ENCODE measurements around the gene PBRM1. TPM values are rescaled to one million over a fixed set of nuclear protein-coding genes. Genes with fewer than 3 reads are reported as not detected.

The PBRM1 gene
- total RNA-seq, 2 experiments from 2014 or later, result 75.7 to 91.1 TPM

DNA sequence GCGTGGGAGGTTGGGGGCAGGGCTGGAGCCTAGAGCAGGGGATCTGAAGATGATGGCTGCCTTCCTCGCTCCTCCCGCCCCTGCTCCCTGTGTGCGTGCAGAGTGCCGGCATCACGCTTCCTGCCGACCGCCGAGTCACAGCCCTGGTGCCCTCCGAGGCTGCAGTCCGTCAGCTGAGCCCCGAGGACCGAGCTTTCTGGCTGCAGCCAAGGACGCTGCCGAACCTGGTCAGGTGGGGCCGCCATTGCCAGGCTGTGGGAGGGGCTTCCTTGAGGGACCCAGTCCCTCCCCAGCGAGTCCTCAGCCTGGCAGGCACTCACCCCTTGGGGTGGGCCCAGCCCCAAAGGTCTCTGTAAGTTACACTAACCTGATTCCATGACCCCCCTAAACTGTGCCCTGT lies 173.0 kb downstream of the PBRM1 start:
- Histone ChIP-seq H3K4me1 (ENCODE audit: insufficient read depth, low read length, poor library complexity, severe bottlenecking) (no peaks in the 10 kb centered on the region), H3K9me2 (ENCODE audit: insufficient read depth, low read length) (no peaks in the 10 kb centered on the region), H2AFZ (ENCODE audit: low read length) (no peak overlapping the region), H3K27ac (ENCODE audit: low read depth, low read length, poor library complexity, severe bottlenecking) (no peak overlapping the region), H3K4me3 (ENCODE audit: low read depth, low read length, poor library complexity, severe bottlenecking) (no peak overlapping the region), H4K20me1 (ENCODE audit: insufficient read depth, low read length) (no peaks in the 10 kb centered on the region), H3K79me2 (ENCODE audit: insufficient read depth, low read depth, low read length) (no peaks in the 10 kb centered on the region), H3K36me3 (ENCODE audit: insufficient read depth, low read length) (no peaks in the 10 kb centered on the region), H3K9me3 (ENCODE audit: low read length) (no peaks in the 10 kb centered on the region), H3K4me2 (ENCODE audit: low read length) (no peak overlapping the region)
- no peak for DNase-seq (ENCODE audit: low spot score)
- intact Hi-C loops (cut with micrococcal nuclease; ENCODE audit: unreplicated experiment), result no loop called here
- POLR2A ChIA-PET, result no interaction called here
- no TSS peak for BruUV-seq (replicated peaks)
- no peak for TF ChIP-seq EZH2phosphoT487 (IDR thresholded peaks at IDR 0.05; ENCODE audit: borderline replicate concordance, low read depth, low read length)
- TF ChIP-seq, protein P1, sequence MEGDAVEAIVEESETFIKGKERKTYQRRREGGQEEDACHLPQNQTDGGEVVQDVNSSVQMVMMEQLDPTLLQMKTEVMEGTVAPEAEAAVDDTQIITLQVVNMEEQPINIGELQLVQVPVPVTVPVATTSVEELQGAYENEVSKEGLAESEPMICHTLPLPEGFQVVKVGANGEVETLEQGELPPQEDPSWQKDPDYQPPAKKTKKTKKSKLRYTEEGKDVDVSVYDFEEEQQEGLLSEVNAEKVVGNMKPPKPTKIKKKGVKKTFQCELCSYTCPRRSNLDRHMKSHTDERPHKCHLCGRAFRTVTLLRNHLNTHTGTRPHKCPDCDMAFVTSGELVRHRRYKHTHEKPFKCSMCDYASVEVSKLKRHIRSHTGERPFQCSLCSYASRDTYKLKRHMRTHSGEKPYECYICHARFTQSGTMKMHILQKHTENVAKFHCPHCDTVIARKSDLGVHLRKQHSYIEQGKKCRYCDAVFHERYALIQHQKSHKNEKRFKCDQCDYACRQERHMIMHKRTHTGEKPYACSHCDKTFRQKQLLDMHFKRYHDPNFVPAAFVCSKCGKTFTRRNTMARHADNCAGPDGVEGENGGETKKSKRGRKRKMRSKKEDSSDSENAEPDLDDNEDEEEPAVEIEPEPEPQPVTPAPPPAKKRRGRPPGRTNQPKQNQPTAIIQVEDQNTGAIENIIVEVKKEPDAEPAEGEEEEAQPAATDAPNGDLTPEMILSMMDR (conservative IDR thresholded peaks at IDR 0.05; ENCODE audit: low read length), result no peak
- CTCF ChIA-PET (ENCODE audit: unreplicated experiment), result no interaction called here

GRCh38 chr3:52512105-52512504 lies 173.6 kb downstream of the PBRM1 start:
- H3K4me1 ChIP-seq (ENCODE audit: insufficient read depth, low read length, poor library complexity, severe bottlenecking), result no peaks in the 10 kb centered on the region
- intact Hi-C loops (cut with micrococcal nuclease; ENCODE audit: unreplicated experiment), result no loop called here
- no peak overlapping the region for H2AFZ ChIP-seq (ENCODE audit: low read length)
- H3K4me3 ChIP-seq (ENCODE audit: low read depth, low read length, poor library complexity, severe bottlenecking), result no peak overlapping the region
- ChIA-PET POLR2A (interaction anchor here (1.1 kb wide), 1 partner anchor 24 kb away, joined by 5 read pairs; the partner anchor contains the start of gene UQCC5), CTCF (ENCODE audit: unreplicated experiment) (no interaction called here)
- no peaks in the 10 kb centered on the region for H3K79me2 ChIP-seq (ENCODE audit: insufficient read depth, low read depth, low read length)
- no peak for DNase-seq (ENCODE audit: low spot score)
- no TSS peak for BruUV-seq (replicated peaks)
- H3K27ac ChIP-seq (ENCODE audit: low read depth, low read length, poor library complexity, severe bottlenecking), result no peak overlapping the region
- H3K9me2 ChIP-seq (ENCODE audit: insufficient read depth, low read length), result no peaks in the 10 kb centered on the region
- H3K9me3 ChIP-seq (ENCODE audit: low read length), result no peaks in the 10 kb centered on the region
- H3K4me2 ChIP-seq (ENCODE audit: low read length), result no peak overlapping the region
- H4K20me1 ChIP-seq (ENCODE audit: insufficient read depth, low read length), result no peaks in the 10 kb centered on the region
- no peak for TF ChIP-seq EZH2phosphoT487 (IDR thresholded peaks at IDR 0.05; ENCODE audit: borderline replicate concordance, low read depth, low read length)
- TF ChIP-seq, protein P1 (conservative IDR thresholded peaks at IDR 0.05; ENCODE audit: low read length), result no peak
- no peaks in the 10 kb centered on the region for H3K36me3 ChIP-seq (ENCODE audit: insufficient read depth, low read length)

- CTCF ChIA-PET (ENCODE audit: unreplicated experiment), result no interaction called here
- Histone ChIP-seq H3K27ac (ENCODE audit: low read depth, low read length, poor library complexity, severe bottlenecking) (no peak overlapping the region), H3K4me1 (ENCODE audit: insufficient read depth, low read length, poor library complexity, severe bottlenecking) (no peaks in the 10 kb centered on the region), H3K36me3 (ENCODE audit: insufficient read depth, low read length) (no peaks in the 10 kb centered on the region), H3K79me2 (ENCODE audit: insufficient read depth, low read depth, low read length) (no peaks in the 10 kb centered on the region), H3K9me3 (ENCODE audit: low read length) (no peaks in the 10 kb centered on the region), H2AFZ (ENCODE audit: low read length) (no peak overlapping the region), H4K20me1 (ENCODE audit: insufficient read depth, low read length) (no peaks in the 10 kb centered on the region), H3K9me2 (ENCODE audit: insufficient read depth, low read length) (no peaks in the 10 kb centered on the region), H3K4me3 (ENCODE audit: low read depth, low read length, poor library complexity, severe bottlenecking) (no peak overlapping the region), H3K4me2 (ENCODE audit: low read length) (no peak overlapping the region)
- TF ChIP-seq EZH2phosphoT487 (IDR thresholded peaks at IDR 0.05; ENCODE audit: borderline replicate concordance, low read depth, low read length), result no peak
- TF ChIP-seq, protein P1 (conservative IDR thresholded peaks at IDR 0.05; ENCODE audit: low read length), result no peak
- no TSS peak for BruUV-seq (replicated peaks)
- no peak for DNase-seq (ENCODE audit: low spot score)
- intact Hi-C loops (cut with micrococcal nuclease; ENCODE audit: unreplicated experiment), result no loop called here
- POLR2A ChIA-PET, result interaction anchor here (1.1 kb wide), 1 partner anchor 25 kb away, joined by 5 read pairs; the partner anchor contains the start of gene UQCC5
These were observed 174.2 kb downstream of the PBRM1 start for GRCh38 chr3:52511509-52511908.
